Measurements from ENCODE around the gene TEX12.

The TEX12 gene

GRCh38 chr11:112211536-112211935 lies 44.4 kb downstream of the TEX12 start:
- DNase-seq (ENCODE audit: low read depth in 2 of 2) = peak in 1 of 2 donors; percentile 6

GRCh38 chr11:112212290-112212689 lies 45.1 kb downstream of the TEX12 start:
- DNase-seq (ENCODE audit: low read depth in 2 of 2) = no peak

GRCh38 chr11:112212710-112213109 lies 45.5 kb downstream of the TEX12 start:
- no peak for DNase-seq (ENCODE audit: low read depth in 2 of 2)

- no peak for DNase-seq (ENCODE audit: low read depth in 2 of 2)
These were observed 46.6 kb downstream of the TEX12 start for GRCh38 chr11:112213753-112214152.

DNA sequence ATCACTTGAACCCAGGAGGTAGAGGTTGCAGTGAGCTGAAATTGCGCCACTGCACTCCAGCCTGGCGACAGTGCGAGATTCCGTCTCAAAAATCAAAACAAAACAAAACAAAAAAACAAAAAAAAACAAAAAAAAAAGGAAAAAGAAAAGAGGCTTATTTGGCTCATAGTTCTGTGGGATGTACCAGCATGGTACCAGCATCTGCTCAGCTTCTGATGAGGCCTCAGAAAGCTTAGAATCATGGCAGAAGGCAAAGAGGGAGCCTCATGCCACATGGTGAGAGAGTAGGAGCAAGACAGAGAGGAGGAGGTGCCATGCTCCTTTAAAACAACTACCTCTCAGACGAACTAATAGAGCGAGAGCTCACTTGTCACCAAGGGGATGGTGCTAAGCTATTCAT lies 48.4 kb downstream of the TEX12 start:
- DNase-seq (ENCODE audit: low read depth in 2 of 2) = no peak

DNA sequence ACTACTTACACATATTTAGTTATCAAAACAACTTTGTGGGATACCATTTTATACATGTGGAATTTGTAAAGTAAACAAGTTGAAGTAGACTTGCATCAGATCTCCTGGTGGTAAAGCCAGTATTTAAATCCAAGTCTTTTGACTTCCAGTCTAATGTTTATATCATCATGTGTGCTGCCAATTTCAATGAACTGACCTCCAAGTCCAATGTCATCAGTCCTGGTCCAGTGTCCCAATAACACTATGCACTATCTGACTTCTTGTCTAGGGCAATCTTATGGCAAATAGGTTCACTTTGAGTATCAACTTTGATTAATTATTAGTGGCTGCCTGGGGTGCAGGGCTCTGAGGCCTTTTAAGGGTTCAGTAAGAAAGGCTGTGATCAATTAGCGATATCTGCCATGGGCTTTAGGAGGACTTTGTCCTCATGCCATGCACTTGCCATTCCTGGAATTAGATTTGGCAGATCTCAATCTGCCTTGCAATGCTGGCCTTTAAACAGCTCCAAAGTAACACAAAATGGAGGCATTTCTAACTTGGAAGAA lies 49.5 kb downstream of the TEX12 start:
- no peak for DNase-seq (ENCODE audit: low read depth in 2 of 2)

DNA sequence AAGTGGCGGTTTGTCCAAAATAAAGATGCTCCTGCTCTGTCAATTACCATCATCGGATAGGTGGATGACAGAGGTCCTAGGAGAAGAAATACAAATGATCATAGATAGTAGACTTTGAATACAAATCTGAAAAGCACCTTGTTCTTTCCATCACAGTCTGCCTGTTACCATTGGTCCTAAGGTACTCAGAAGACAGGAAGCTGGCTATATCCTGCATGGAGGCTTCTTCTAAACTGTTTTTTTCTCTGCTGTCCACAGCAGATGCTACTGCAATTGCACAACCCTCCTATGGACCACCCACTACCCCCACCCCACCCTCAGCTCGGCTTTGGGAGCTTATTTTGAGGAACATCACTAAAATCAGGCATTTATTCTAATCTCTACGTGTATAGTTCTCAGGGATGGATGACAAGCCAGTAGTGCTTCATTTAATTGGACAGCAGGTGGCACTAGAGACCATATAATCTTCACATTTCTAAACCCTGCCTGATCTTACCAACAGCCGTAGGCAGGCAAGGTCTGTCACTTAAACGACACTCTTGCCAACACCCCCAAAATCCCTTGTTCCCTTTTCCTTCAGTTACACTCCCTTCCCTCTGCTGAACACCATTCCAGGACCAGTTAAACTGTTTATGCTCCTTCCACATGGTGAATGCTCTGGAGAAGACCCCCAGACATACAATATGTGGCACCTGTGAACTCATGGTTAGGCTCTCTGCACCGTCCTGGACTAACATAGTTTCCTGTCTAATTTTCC lies 52.5 kb downstream of the TEX12 start:
- peak; percentile 4 to 6 for DNase-seq (ENCODE audit: low read depth in 2 of 2)

DNA sequence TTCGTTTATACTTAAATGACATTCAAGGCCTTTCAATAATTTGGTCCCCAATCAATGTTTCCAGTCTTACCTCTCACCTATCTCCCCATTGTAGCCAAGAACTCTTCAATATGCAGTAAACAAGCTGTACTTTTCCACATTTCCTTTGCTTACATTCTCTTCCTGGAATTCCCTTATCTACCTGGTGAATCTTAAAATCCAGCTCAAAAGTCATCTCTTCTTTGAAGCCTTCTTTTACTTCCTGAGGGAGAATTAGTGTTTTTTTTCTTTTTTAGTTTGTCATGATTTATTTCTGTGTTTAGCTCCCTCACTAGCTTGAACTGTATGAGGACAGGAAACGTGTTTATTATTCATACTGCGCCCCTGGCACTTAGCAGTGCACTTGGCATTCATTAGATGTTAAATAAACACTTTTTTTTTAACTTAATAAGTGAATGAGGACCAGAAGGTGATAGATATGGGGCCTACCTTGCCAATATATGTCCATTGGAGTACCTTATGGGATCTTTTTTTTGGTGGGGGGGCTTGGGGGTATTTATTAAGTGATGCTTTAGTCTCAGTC lies 54.2 kb downstream of the TEX12 start:
- no peak for DNase-seq (ENCODE audit: low read depth in 2 of 2)
